ENCODE measurements around the gene TMEM31.

Gene TMEM31

DNA sequence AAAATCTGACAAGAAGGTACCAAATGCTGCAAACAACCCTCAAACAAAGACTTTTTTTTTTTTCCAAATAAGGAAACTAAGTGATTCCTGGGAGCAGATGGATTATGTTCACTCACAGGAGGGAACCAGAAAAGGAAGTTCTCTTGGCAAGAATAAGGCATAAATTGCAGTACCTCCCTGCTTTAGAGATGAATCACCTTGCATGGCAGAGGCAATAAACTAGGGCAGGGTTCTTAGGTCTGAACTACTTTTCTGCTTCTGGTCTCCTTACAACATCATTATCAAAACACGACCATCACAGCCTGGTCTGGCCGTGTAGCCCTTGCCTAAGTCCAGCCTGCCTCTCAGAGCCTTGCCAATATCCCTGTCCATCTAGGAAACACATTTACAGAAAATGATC, 6.3 kb downstream of the TMEM31 start:
- ChIA-PET POLR2A (no interaction called here), CTCF (no interaction called here)
- no peak for DNase-seq (ENCODE audit: low read depth, low spot score)
- TF ChIP-seq, protein P1, sequence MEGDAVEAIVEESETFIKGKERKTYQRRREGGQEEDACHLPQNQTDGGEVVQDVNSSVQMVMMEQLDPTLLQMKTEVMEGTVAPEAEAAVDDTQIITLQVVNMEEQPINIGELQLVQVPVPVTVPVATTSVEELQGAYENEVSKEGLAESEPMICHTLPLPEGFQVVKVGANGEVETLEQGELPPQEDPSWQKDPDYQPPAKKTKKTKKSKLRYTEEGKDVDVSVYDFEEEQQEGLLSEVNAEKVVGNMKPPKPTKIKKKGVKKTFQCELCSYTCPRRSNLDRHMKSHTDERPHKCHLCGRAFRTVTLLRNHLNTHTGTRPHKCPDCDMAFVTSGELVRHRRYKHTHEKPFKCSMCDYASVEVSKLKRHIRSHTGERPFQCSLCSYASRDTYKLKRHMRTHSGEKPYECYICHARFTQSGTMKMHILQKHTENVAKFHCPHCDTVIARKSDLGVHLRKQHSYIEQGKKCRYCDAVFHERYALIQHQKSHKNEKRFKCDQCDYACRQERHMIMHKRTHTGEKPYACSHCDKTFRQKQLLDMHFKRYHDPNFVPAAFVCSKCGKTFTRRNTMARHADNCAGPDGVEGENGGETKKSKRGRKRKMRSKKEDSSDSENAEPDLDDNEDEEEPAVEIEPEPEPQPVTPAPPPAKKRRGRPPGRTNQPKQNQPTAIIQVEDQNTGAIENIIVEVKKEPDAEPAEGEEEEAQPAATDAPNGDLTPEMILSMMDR (IDR thresholded peaks at IDR 0.05; ENCODE audit: insufficient read depth, low read length, missing control alignments): no peak
- H3K4me3 ChIP-seq (ENCODE audit: low read depth, low read length): no peak overlapping the region

- TF ChIP-seq, protein P1 (IDR thresholded peaks at IDR 0.05; ENCODE audit: insufficient read depth, low read length, missing control alignments): no peak
- no peak for DNase-seq (ENCODE audit: low read depth, low spot score)
- no peak overlapping the region for H3K4me3 ChIP-seq (ENCODE audit: low read depth, low read length)
- ChIA-PET POLR2A (no interaction called here), CTCF (no interaction called here)
Measured at GRCh38 chrX:103718120-103718519, 7.4 kb downstream of the TMEM31 start.

GRCh38 chrX:103722505-103722904, 11.8 kb downstream of the TMEM31 start:
- CTCF ChIA-PET: interaction anchor here (1.5 to 1.8 kb wide), 2 partner anchors 11 to 12 kb away, joined by 5 to 8 read pairs; partner anchors contain the start of gene TMEM31
- no peak overlapping the region for H3K4me3 ChIP-seq (ENCODE audit: low read depth, low read length)
- no peak for DNase-seq (ENCODE audit: low read depth, low spot score)
- TF ChIP-seq, protein P1 (IDR thresholded peaks at IDR 0.05; ENCODE audit: insufficient read depth, low read length, missing control alignments): no peak
- POLR2A ChIA-PET: no interaction called here

DNA sequence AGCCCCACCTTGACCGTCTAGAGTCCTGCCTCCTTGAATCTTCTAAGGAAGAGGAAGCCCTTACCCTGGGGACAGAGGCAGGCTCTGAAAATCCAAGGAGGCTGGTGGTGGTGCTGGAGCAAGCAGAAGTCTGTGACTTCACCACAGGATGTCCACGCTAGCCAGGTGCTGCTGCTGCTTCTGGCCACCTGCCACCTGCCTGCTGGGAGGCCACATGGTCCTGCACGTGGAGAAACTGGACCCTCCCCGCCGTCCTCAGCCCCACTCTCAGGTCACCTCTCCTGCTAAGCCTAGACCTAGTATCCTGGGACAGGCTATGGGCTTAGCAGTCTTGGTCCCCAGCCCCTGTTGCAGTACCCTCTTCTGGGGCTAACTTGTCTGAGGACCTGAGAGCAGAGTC, 15.8 kb downstream of the TMEM31 start:
- TF ChIP-seq, protein P1 (IDR thresholded peaks at IDR 0.05; ENCODE audit: insufficient read depth, low read length, missing control alignments): no peak
- H3K4me3 ChIP-seq (ENCODE audit: low read depth, low read length): no peak overlapping the region
- DNase-seq (ENCODE audit: low read depth, low spot score): no peak
- CTCF ChIA-PET: interaction anchor here (1.3 to 1.5 kb wide), 2 partner anchors 10 to 15 kb away, joined by 3 to 5 read pairs; no protein-coding TSS in a partner anchor
- POLR2A ChIA-PET: no interaction called here

GRCh38 chrX:103727115-103727514, 16.4 kb downstream of the TMEM31 start:
- ChIA-PET CTCF (interaction anchor here (1.3 kb wide), 1 partner anchor 11 kb away, joined by 3 read pairs; no protein-coding TSS in a partner anchor), POLR2A (no interaction called here)
- DNase-seq (ENCODE audit: low read depth, low spot score): no peak
- TF ChIP-seq, protein P1 (IDR thresholded peaks at IDR 0.05; ENCODE audit: insufficient read depth, low read length, missing control alignments): no peak
- H3K4me3 ChIP-seq (ENCODE audit: low read depth, low read length): no peak overlapping the region

DNA sequence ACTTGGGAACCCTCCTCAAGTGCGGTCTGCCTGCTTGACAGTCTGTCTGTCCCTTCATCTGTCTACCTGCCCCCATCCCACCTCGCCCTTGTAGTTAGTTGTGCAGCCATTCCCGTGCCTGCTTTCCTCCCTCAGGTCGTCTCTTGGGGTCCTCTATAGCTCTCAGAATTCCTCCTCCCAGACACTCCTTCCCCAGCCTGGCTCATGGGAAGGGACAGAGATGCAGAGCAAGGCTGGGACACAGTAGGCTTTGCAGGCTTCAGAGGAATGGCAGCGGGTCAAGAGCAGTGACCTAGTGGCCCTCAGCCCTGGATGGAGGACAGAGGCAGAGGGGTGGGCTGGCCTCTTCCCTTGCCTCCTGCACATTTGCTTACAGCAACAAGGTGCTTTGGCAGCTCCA, 18.3 kb downstream of the TMEM31 start:
- POLR2A ChIA-PET: no interaction called here
- H3K4me3 ChIP-seq (ENCODE audit: low read depth, low read length): no peak overlapping the region
- CTCF ChIA-PET: interaction anchor here (3.6 kb wide), 1 partner anchor 18 kb away, joined by 20 read pairs; the partner anchor contains the start of gene TMEM31
- TF ChIP-seq, protein P1 (IDR thresholded peaks at IDR 0.05; ENCODE audit: insufficient read depth, low read length, missing control alignments): no peak
- DNase-seq (ENCODE audit: low read depth, low spot score): no peak
